ENCODE data around the gene CCL26. TPM values are rescaled to one million over a fixed set of nuclear protein-coding genes. Genes with fewer than 3 reads are reported as not detected.

CCL26 gene
- total and polyA plus RNA-seq, 2 donors (not counting 3 experiments of a cell fraction or from before 2014, with no cell fraction given), result not detected

GRCh38 chr7:75802552-75802821 lies 30.5 kb upstream of the CCL26 start:
- Histone ChIP-seq H3K79me2 (ENCODE audit: control insufficient read depth, insufficient read depth, low read length) (no peaks in the 10 kb centered on the region), H3K4me2 (ENCODE audit: insufficient read depth, low read length) (no peak overlapping the region), H2AFZ (ENCODE audit: low read depth, low read length) (no peak overlapping the region), H3K9me3 (replicated peaks; ENCODE audit: control insufficient read depth, insufficient read depth, low read length) (no peaks in the 10 kb centered on the region), H3K4me1 (ENCODE audit: control insufficient read depth, extremely low read depth, insufficient read depth, low read length) (no peaks in the 10 kb centered on the region), H3K9me1 (replicated peaks; ENCODE audit: control insufficient read depth, extremely low read depth, insufficient read depth, low read length) (no peaks in the 10 kb centered on the region), H3K27ac (ENCODE audit: insufficient read depth, low read depth, low read length) (no peak overlapping the region), H3K27me3 (ENCODE audit: control insufficient read depth in 2 of 2, insufficient read depth in 2 of 2, low read length in 2 of 2) (peaks cover 0 to 2% of the 10 kb centered on the region in 2 experiments), H3K9ac (replicated peaks; ENCODE audit: extremely low read depth, insufficient read depth, low read length) (no peak overlapping the region), H3K4me3 (replicated peaks in 1 of 3; ENCODE audit: insufficient read depth in 1 of 3, low read depth in 1 of 3, low read length in 3 of 3) (no peak overlapping the region), H4K20me1 (replicated peaks; ENCODE audit: control insufficient read depth, extremely low read depth, insufficient read depth, low read length) (no peaks in the 10 kb centered on the region), H3K36me3 (ENCODE audit: control insufficient read depth in 2 of 2, extremely low read depth in 1 of 2, insufficient read depth in 2 of 2, low read length in 2 of 2) (no peaks in the 10 kb centered on the region)
- CTCF ChIA-PET, result no interaction called here
- FAIRE-seq (no peak), DNase-seq (ENCODE audit: low read depth, low spot score) (no peak)
- dilution Hi-C loops (cut with MboI; ENCODE audit: extremely low pct_ligation_motif_present, low sequenced_read_pairs), result no loop called here
- BruUV-seq (replicated peaks), result no TSS peak
- intact Hi-C loops (cut with micrococcal nuclease), result no loop called here
- POLR2A ChIA-PET, result no interaction called here
- TF ChIP-seq JUN (IDR thresholded peaks at IDR 0.05; ENCODE audit: borderline replicate concordance, insufficient read depth, insufficient read length, low read depth) (no peak), POLR2AphosphoS5 (IDR thresholded peaks at IDR 0.05; ENCODE audit: insufficient read depth, low read depth, low read length) (no peak), GATA2 (IDR thresholded peaks at IDR 0.05; ENCODE audit: insufficient read depth, insufficient read length, low read depth, low read length) (no peak)

GRCh38 chr7:75798770-75799169 lies 26.8 kb upstream of the CCL26 start:
- H3K27ac ChIP-seq (ENCODE audit: insufficient read depth, low read depth, low read length), result no peak overlapping the region
- dilution Hi-C loops (cut with MboI; ENCODE audit: extremely low pct_ligation_motif_present, low sequenced_read_pairs) (no loop called here), intact Hi-C loops (cut with micrococcal nuclease) (no loop called here)
- DNase-seq (ENCODE audit: low read depth, low spot score), result no peak
- ChIA-PET CTCF (interaction anchor here (1.4 kb wide), 1 partner anchor 68 kb away, joined by 3 read pairs; no protein-coding TSS in a partner anchor), POLR2A (no interaction called here)
- no peak overlapping the region for H3K4me3 ChIP-seq (replicated peaks in 1 of 3; ENCODE audit: insufficient read depth in 1 of 3, low read depth in 1 of 3, low read length in 3 of 3)
- no peaks in the 10 kb centered on the region for H3K4me1 ChIP-seq (ENCODE audit: control insufficient read depth, extremely low read depth, insufficient read depth, low read length)
- H3K36me3 ChIP-seq (ENCODE audit: control insufficient read depth in 2 of 2, extremely low read depth in 1 of 2, insufficient read depth in 2 of 2, low read length in 2 of 2), result no peaks in the 10 kb centered on the region
- FAIRE-seq, result no peak
- no TSS peak for BruUV-seq (replicated peaks)
- H3K9me1 ChIP-seq (replicated peaks; ENCODE audit: control insufficient read depth, extremely low read depth, insufficient read depth, low read length), result no peaks in the 10 kb centered on the region
- H2AFZ ChIP-seq (ENCODE audit: low read depth, low read length), result no peak overlapping the region
- H3K79me2 ChIP-seq (ENCODE audit: control insufficient read depth, insufficient read depth, low read length), result no peaks in the 10 kb centered on the region
- H4K20me1 ChIP-seq (replicated peaks; ENCODE audit: control insufficient read depth, extremely low read depth, insufficient read depth, low read length), result no peaks in the 10 kb centered on the region
- H3K27me3 ChIP-seq (ENCODE audit: control insufficient read depth in 2 of 2, insufficient read depth in 2 of 2, low read length in 2 of 2), result peaks cover 2 to 4% of the 10 kb centered on the region in 2 experiments
- no peak overlapping the region for H3K9ac ChIP-seq (replicated peaks; ENCODE audit: extremely low read depth, insufficient read depth, low read length)
- no peaks in the 10 kb centered on the region for H3K9me3 ChIP-seq (replicated peaks; ENCODE audit: control insufficient read depth, insufficient read depth, low read length)
- no peak for TF ChIP-seq FOS (IDR thresholded peaks at IDR 0.05; ENCODE audit: borderline replicate concordance, insufficient read depth, low read length)
- no peak for TF ChIP-seq EZH2 (IDR thresholded peaks at IDR 0.05; ENCODE audit: borderline replicate concordance, low read depth, low read length, severe bottlenecking)
- TF ChIP-seq POLR2A (IDR thresholded peaks at IDR 0.05; ENCODE audit: low read depth, low read length), result no peak
- no peak for TF ChIP-seq JUN (IDR thresholded peaks at IDR 0.05; ENCODE audit: borderline replicate concordance, insufficient read depth, insufficient read length, low read depth)
- no peak for TF ChIP-seq MAX (IDR thresholded peaks at IDR 0.05; ENCODE audit: insufficient read depth, insufficient read length)
- no peak for TF ChIP-seq CTCF (IDR thresholded peaks at IDR 0.05; ENCODE audit: extremely low read depth in 1 of 2, insufficient read depth in 1 of 2, low read depth in 1 of 2, low read length in 2 of 2)
- TF ChIP-seq GATA2 (IDR thresholded peaks at IDR 0.05; ENCODE audit: insufficient read depth, insufficient read length, low read depth, low read length), result no peak
- TF ChIP-seq MYC (IDR thresholded peaks at IDR 0.05; ENCODE audit: low read depth, low read length), result no peak
- TF ChIP-seq POLR2AphosphoS5 (IDR thresholded peaks at IDR 0.05; ENCODE audit: insufficient read depth, low read depth, low read length), result no peak
- no peak overlapping the region for H3K4me2 ChIP-seq (ENCODE audit: insufficient read depth, low read length)

All from endothelial cell of umbilical vein (primary cell).